ENCODE results near the gene SHANK1. TPM values are rescaled to one million over a fixed set of nuclear protein-coding genes. Genes with fewer than 3 reads are reported as not detected.

The SHANK1 gene
- total and polyA plus RNA-seq, 2 of the 13 experiments (the other 11 are each of a cell fraction or from before 2014, with no cell fraction given), result not detected

- no peak overlapping the region for H2AFZ ChIP-seq (ENCODE audit: low read length)
- no peaks in the 10 kb centered on the region for H3K36me3 ChIP-seq (replicated peaks in 1 of 2; ENCODE audit: control insufficient read depth in 1 of 2, insufficient read depth in 2 of 2, low read length in 2 of 2)
- 4% methylated on average over 22 of the region's 22 CpGs for WGBS (ENCODE audit: low lambda C conversion rate)
- H3K79me2 ChIP-seq (ENCODE audit: insufficient read depth, low read length), result no peaks in the 10 kb centered on the region
- H3K9me3 ChIP-seq (ENCODE audit: low read length), result no peaks in the 10 kb centered on the region
- no TSS peak for BruUV-seq (replicated peaks)
- ATAC-seq, result peak; percentile 58
- H3K27ac ChIP-seq (ENCODE audit: extremely low read length, insufficient read depth, low read length), result no peak overlapping the region
- H3K4me2 ChIP-seq (ENCODE audit: low read depth, low read length), result no peak overlapping the region
- TF ChIP-seq ZNF646 (CRISPR knock-in tag; IDR thresholded peaks at IDR 0.05) (no peak), STAG1 (CRISPR knock-in tag; IDR thresholded peaks at IDR 0.05) (peak; percentile 55), CTCF (CRISPR knock-in tag; IDR thresholded peaks at IDR 0.05) (peak; percentile 60)
- CTCF ChIA-PET (ENCODE audit: low intra/inter-chr PET ratio, low total read pairs), result interaction anchor here (0.8 to 1.1 kb wide), 2 partner anchors 79 kb away, joined by 4 to 6 read pairs; no protein-coding TSS in a partner anchor
- POLR2A ChIA-PET, result no interaction called here
- peaks cover 6 to 38% of the 10 kb centered on the region in 2 experiments; a peak in 3 of 5 replicates for H3K27me3 ChIP-seq (ENCODE audit: control insufficient read depth in 1 of 2, insufficient read depth in 2 of 2, low read length in 2 of 2)
- H3K4me3 ChIP-seq (replicated peaks in 1 of 3; ENCODE audit: insufficient read depth in 1 of 3, low read depth in 2 of 3, low read length in 3 of 3), result no peak overlapping the region
- intact Hi-C loops (cut with micrococcal nuclease; ENCODE audit: unreplicated experiment), result no loop called here
- no peak overlapping the region for H3K9ac ChIP-seq (ENCODE audit: insufficient read depth, low read depth, low read length)
- H3K4me1 ChIP-seq (ENCODE audit: insufficient read depth, low read length), result no peaks in the 10 kb centered on the region
- FAIRE-seq, result no peak
- in situ Hi-C loops (cut with HindIII; ENCODE audit: extremely low pct_ligation_motif_present, low pct_unique_long_range_greater_than_20kb), result no loop called here
- DNase-seq (ENCODE audit: low spot score), result peak; percentile 10
- H4K20me1 ChIP-seq (ENCODE audit: insufficient read depth, low read length), result 0 out of 2 replicates have a peak, but pooled peaks cover 3% of the 10 kb centered on the region
Measured at GRCh38 chr19:50703915-50704796, 15.4 kb downstream of the SHANK1 start.

Data from HepG2 (cell line).